ENCODE results near the gene NKX2-2.
A peak's percentile ranks its signal among the peaks of the same experiment; 100 is the strongest.
"Not testable (repeated sequence)": the region's sequence is repeated elsewhere in the genome, so short reads cannot be mapped to it uniquely, and the experiment has no call there.

NKX2-2 gene

DNA sequence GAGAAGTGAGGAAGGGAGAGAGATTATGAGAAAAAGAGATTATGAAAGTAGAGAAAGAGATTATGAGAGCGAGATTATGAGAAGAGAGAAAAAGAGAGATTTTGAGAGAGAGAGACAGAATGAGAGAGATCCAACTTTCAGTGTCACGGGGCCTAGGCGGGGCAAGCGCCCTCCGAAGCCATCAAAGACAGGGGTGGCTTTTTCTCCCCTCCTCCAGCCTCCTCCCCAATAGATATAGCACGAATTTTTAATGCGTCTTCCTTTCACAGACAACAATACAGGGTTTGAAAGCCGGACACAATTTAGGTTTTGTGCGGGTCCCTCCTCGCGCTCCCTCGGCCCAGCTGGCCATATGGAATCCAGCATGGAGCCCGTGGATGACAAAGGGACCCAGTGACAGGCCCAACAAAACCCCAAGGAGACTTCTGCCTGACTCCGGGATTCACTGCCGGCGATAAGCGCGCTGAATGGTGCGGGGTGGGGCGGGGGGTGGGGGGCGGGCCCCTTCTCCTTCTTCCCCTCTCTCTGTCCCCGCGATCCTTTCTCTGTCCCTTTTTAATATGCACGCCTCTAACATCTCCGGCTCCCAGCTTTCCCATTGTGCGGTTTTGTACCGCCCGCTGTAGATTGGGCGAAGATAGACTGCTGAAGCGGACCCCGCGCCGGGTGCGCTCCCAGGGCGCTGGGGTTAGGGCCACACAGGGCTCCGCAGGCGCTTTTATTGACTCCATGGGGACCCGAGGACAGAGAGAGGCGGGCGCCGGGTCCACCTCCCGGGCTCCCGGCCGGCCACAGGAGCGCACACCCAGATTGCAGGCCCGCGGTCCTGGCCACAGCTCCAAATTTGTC, 5.4 kb downstream of the NKX2-2 start:
- DNase-seq = peak in 12 of 14 donors; percentile 8 to 83 (median 67)

GRCh38 chr20:21507400-21508229, 6.2 kb downstream of the NKX2-2 start:
- peak in 4 of 14 donors; percentile 42 to 74 (median 49) for DNase-seq

GRCh38 chr20:21505810-21506530, 7.9 kb downstream of the NKX2-2 start:
- DNase-seq = peak in 10 of 14 donors; percentile 30 to 80 (median 62)

DNA sequence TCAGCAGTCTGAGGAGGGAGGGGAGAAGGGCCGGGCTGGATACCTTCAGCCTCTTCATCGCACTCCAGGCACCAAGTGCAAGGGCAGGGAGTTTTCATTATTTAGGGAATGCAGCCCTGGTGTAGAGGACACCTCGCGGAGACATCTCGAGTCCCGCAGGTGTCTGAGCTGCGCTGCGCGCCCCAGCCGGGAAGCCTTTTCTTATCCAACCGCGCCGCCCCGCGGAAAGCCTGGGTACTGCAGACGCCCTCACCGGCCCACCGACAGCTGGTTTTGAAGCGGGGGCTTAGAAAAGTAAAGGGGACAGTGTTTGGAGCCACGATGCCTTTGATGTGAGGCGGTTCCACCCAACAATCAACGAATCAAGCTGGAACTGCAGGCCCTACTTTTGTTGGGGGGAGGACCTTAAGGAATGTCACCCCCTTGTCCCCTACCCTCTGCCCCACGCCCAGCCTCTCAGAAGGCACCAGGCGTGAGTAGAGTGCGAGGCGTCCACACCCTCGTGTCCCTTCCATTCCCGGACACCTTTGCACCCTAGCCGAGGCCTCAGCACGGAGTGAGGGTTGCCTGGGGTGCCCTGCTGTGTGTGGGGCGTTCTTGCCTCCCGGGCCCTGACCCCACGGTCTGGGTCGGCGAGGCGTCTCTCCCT, 8.6 kb downstream of the NKX2-2 start:
- peak in 9 of 14 donors; percentile 36 to 75 (median 61) for DNase-seq

- no peak for DNase-seq
These were observed 9.5 kb downstream of the NKX2-2 start for GRCh38 chr20:21504323-21504722.

GRCh38 chr20:21503345-21503744, 10.5 kb downstream of the NKX2-2 start:
- DNase-seq = peak in 3 of 14 donors; percentile 19 to 54 (median 24)

DNA sequence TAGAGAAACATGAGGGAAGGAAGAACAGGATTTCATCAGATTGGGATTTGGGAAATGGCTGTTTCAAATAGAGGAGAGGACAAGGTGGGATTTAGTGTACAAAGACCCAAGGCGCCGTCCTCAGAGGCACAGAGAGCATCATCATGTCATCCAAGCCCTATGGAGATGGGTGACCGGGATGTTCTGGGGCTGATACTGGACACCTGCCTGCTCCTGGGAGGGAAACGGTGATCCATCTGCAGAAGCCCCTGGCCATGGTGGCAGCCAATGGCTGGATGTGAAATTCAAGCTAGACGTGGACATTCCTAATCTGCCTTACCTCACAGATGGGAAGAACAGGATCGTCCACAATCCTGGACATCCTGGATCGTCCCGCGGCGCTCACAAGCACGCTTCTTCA, 12.7 kb downstream of the NKX2-2 start:
- no peak for DNase-seq

- no peak for DNase-seq
These were observed 13.3 kb downstream of the NKX2-2 start for GRCh38 chr20:21500599-21500998.

DNA sequence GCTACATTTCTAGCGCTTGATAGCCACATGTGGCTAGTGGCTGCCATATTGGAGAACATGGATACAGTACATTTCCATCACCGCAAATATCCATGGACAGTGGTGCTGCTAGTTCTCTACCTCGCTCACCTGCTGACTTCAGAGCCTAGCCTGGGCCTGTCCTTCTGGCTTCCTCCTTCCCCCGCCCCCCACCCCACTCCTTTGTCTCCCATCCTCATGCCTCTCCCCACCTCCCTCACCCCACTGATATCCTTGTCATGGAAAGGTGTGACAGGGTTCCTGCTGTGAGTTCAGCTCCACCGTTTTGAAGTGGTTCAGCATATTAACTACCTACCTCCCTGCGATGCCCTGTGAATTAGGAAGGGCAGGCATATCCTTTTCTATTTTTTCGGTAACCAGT, 14.2 kb downstream of the NKX2-2 start:
- no peak for DNase-seq

DNA sequence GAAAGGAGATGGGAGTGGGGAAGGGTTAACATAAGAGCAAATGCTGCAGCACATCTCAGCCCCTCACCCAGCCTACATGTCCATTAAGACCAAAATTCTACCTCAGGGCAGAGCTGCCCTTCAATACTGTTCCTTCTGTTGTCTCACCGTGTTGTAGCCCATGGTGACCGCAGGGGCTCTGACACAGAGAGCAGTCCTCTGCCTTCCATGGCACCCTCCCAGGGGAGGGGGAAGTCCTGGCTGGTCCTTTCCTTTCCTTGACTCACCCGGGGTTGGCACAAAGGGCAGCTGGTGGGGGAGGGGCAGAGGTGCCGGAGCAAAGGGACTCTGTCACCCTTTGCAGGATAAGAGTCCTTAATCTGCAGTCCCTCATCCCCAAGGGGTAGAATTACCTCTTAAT, 15.2 kb downstream of the NKX2-2 start:
- peak in 1 of 14 donors; percentile 44 for DNase-seq

GRCh38 chr20:21498195-21498594, 15.7 kb downstream of the NKX2-2 start:
- no peak for DNase-seq

DNA sequence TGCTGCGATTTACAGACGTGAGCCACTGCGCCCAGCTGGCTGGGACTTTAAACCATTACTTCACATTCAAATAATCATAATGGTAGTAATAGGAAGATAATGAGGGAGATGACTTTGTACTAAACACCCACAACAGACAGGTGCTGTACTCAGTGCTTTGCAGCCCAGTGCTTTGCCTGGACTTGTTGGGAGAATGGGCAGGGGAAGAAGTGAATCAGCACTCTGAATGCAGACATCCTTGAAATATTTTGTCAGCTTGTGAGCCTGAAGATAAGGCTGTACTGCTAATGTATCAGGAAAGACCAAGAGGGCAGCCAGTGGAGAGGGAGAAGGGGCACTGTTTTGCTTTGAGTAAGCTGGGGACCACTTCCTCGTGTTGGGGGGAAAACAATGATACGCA, 17.4 kb downstream of the NKX2-2 start:
- no peak for DNase-seq

- no peak for DNase-seq
These were observed 20.8 kb downstream of the NKX2-2 start for GRCh38 chr20:21493049-21493448.

DNA sequence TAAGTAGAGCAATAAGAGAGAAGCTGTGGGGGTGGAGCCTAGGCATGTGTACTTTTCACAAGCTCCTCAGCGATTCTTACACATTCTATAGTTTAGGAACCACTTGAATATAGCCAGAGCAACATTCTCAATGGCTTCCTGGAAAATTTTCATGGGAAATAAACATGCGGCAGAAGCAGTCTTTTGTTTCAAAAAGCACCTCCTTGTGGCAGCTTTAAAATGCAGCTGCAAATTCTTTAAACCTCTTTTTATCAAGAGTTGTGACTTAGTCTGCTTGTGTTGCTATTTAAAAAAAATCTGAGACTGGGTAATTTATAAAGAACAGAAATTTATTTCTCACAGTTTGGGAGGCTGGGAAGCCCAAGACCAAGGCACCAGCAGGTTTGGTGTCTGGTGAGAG, 23.8 kb downstream of the NKX2-2 start:
- DNase-seq = no peak

- DNase-seq = not testable (repeated sequence)
These were observed 33.7 kb downstream of the NKX2-2 start for GRCh38 chr20:21480144-21480543.

DNA sequence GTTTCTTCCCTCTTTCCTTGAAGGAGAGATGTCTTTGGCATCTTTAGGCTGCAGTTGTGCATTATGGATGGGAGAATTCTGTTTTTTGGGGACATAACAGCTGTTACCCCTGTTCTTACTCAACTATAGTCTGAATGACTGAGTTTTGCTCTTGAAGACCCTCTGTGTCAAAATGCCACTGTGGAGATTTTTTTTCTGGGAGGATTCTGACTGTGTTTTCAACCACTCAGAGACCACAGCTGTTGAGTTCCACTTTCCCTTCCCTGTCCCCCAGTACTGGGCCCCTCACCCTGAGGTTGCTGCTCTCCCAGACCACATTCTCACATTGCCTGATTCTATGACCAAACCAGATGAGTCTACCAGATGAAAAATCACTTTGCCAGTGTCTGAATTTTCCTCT, 48.1 kb downstream of the NKX2-2 start:
- DNase-seq = no peak

- no peak for DNase-seq
These were observed 48.9 kb downstream of the NKX2-2 start for GRCh38 chr20:21464916-21465315.

Measured in C1 segment of cervical spinal cord (tissue), 14 donors.